GM13977 (cell line): ENCODE results near the gene COL20A1.

Experiments used
- DNase-seq: peaks from one replicate; pipeline ENCODE4 v3.0.0; 2012; ENCODE audit warnings: low spot score
- in situ Hi-C: fragments of 300-500 bp; cut with MboI; formaldehyde crosslinking; loops from one replicate; pipeline ENCODE4 v1.12.0; 2022; ENCODE audit warnings: low sequenced_read_pairs, low pct_unique_long_range_greater_than_20kb, mixed read lengths, inconsistent platforms; ENCODE audit not compliant: unreplicated experiment
- TF ChIP-seq, protein P1 (sequence below): IDR thresholded peaks from 2 replicates; pipeline ENCODE4 v1.5.1; 2012; ENCODE audit warnings: mild to moderate bottlenecking, control low read depth; ENCODE audit not compliant: insufficient read depth; ENCODE audit errors: extremely low read depth, missing control alignments

The COL20A1 gene

DNA sequence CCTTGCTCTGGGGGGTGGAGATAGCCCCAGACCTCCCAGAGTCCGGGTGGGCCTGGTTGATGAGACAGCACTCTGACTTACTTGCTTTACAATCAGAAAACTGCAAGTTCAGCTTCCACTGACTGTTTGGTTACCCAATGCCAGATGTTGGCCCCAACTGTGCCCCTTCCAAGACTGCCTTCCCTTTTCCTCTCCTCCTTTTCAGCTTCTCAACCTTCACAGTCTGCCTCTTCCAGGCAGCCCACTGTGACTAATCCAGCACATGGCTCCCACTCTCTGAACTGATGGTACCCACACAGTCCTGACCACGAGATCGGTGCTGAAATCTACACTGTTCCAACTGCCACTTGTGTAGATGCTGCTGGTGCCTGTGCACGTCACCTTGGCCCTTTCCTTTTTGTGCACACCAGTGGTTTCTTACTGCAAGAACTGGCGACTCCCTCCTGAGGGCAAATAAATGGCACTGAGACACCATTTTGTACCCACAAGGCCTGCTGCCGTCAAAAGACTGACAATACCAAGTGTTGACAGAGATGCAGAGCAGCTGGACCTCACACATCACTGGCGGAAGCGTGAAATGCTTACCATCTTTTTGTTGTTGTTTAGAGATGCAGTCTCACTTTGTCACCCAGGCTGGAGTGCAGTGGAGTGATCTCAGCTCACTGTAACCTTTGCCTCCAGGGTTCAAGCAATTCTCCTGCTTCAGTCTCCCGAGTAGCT is 22.2 kb upstream of the COL20A1 start:
- DNase-seq, result no peak
- TF ChIP-seq, protein P1, sequence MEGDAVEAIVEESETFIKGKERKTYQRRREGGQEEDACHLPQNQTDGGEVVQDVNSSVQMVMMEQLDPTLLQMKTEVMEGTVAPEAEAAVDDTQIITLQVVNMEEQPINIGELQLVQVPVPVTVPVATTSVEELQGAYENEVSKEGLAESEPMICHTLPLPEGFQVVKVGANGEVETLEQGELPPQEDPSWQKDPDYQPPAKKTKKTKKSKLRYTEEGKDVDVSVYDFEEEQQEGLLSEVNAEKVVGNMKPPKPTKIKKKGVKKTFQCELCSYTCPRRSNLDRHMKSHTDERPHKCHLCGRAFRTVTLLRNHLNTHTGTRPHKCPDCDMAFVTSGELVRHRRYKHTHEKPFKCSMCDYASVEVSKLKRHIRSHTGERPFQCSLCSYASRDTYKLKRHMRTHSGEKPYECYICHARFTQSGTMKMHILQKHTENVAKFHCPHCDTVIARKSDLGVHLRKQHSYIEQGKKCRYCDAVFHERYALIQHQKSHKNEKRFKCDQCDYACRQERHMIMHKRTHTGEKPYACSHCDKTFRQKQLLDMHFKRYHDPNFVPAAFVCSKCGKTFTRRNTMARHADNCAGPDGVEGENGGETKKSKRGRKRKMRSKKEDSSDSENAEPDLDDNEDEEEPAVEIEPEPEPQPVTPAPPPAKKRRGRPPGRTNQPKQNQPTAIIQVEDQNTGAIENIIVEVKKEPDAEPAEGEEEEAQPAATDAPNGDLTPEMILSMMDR, result no peak
- in situ Hi-C loops, result no loop called here

DNA sequence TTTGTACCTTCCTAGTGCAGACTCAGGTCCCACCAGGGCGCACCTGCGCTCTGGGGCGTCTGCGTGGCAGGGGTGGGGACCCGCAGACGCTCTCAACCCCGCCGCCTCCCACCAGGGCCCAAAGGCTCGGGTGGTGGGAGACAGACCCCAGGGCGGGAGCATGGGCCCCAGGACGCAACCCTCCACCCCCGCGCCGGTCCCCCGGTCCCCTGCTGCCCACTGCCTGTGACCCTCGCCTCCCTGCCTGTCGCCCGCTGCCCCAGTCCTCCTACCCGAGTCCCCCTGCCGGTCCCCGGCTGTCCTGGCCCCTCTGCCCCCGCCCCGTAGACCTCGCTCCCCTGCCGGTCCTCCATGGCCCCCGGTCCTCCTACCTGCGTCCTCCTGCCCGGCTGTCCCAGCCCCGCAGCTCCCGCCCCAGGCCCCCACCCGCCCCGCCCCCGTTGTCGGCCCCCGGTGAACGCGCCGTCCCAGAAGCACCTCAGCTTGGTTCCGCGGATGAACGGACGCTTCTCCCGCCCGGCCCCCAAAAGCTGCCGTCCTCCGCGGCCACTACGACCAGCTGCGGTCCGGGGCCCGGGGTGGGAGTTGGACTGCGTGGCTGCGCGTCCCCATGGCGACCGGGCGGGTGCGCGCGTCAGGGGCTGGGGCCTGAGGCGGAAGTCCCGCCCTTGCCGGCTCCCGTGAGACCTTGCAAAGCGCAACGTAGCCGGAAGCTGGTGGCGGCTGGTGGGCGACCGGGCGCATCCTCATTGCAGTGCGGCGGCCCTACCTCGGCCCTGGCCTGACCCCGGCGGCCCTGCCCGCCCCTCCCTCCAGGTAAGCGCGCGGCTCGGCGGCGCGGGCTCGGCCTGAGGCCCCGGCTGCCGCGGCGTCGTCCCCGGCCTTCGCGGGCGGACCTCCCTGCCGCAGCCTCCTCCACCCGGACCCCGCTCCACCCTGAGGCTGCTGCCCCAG is 20.6 kb upstream of the COL20A1 start, which contains the start of gene ARFGAP1:
TSS of gene ARFGAP1 (plus strand) at position 709 of the 954 bp plus-strand sequence. CDS start 2,768 bp downstream, outside the sequence.
- in situ Hi-C loops, result no loop called here
- TF ChIP-seq, protein P1, result no peak
- peak; percentile 99 for DNase-seq

- TF ChIP-seq, protein P1, result no peak
- in situ Hi-C loops, result no loop called here
- peak; percentile 48 for DNase-seq
Observed at GRCh38 chr20:63273059-63273579, 19.9 kb upstream of the COL20A1 start.

DNA sequence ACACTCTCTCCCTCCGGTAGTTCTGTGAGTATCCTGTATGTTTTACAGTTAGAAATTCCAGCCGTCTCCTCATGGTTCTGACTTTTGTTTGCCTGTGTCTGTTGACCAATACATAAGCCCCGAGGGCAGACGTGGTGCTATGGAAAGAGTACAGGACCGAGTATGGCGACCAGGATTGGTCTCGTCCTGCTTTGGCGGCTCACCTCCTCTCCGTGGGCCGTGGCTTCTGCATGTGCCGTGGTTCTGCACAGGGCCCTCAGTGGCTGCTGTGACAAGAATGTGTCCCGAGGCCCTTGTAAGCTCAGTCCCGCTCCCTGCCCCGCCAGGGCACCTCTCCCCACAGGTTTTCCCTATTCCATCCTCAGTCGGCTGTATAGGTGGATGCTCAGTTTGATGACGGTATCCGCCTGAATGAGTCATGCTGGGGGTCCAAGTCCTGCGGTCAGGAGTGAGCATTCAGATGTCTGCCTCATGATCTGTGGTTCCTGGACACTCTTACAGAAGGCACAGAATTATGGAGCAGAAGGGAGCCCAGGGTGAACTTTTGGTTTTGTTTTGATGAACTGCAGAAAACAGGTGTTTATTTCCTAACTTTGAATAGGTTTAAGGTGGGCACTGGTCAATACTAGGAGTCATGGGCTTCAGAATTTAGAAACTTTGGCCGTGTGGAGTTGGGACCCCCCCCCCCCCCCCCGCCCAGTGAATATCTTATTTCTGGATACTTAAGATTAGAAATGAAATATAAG is 19.2 kb upstream of the COL20A1 start:
- no peak for DNase-seq
- TF ChIP-seq, protein P1, result no peak
- in situ Hi-C loops, result no loop called here

DNA sequence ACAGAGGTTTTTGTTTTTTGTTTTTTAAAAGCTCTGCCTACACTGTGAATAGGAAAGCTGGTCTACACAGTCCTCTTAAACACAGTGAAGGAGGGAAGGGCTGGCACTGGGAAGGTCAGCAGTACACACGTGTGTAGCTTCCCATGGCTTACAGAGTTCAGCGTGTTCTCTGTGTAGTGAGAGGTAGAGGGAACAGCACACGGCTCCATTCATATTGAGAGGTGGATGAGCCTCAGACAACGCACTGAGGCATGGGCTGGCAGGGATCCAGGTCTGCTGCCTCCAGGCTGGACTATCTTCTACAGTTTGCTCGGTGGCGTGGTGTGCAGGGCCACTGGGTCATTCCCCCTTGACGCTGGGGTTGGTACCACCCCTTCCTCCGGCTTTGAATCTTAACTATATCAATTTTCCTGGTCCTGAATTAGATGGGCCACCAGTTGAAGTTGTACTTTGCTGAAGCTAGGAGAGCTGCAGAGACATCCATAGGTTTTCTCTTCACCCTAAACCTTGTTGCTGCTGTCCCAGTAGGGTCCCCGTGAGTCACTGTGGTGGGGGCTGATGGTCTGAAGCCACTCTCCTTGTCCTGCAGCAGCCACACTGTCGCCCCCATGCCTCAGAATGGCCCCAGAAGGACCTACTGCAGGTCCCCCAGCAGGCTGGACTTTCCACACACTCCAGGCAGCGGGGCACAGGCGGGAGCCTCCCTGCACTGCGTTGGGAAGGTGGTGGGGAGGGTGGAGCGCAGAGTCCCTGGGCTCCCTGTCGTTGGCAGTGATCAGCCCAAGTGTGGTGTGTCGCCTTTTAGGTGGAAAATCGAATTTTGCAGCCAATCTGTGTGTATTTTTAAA is 18.4 kb upstream of the COL20A1 start:
- TF ChIP-seq, protein P1, result no peak
- no peak for DNase-seq
- in situ Hi-C loops, result no loop called here
